Medulla oblongata (tissue), 1 donor: ENCODE results near the gene FAM135A.
A peak's percentile ranks its signal among the peaks of the same experiment; 100 is the strongest.
"Not testable (repeated sequence)": the region's sequence is repeated elsewhere in the genome, so short reads cannot be mapped to it uniquely, and the experiment has no call there.

ENCODE experiments used
- DNase-seq: peaks from one replicate; pipeline ENCODE4 v3.0.0-alpha.2; 2015; ENCODE audit errors: extremely low spot score

The FAM135A gene

GRCh38 chr6:70459699-70460098, 46.4 kb downstream of the FAM135A start:
- not testable (repeated sequence) for DNase-seq

- no peak for DNase-seq
Measured at GRCh38 chr6:70470016-70470415, 56.7 kb downstream of the FAM135A start.

- not testable (repeated sequence) for DNase-seq
Measured at GRCh38 chr6:70470510-70470909, 57.2 kb downstream of the FAM135A start.

GRCh38 chr6:70474751-70475150, 61.4 kb downstream of the FAM135A start:
- no peak for DNase-seq

GRCh38 chr6:70479236-70479635, 65.9 kb downstream of the FAM135A start:
- DNase-seq, result peak; percentile 14

GRCh38 chr6:70486638-70487037, 73.3 kb downstream of the FAM135A start:
- DNase-seq, result not testable (repeated sequence)

GRCh38 chr6:70489364-70489763, 76.1 kb downstream of the FAM135A start:
- DNase-seq, result no peak

GRCh38 chr6:70494833-70495232, 81.5 kb downstream of the FAM135A start:
- no peak for DNase-seq

GRCh38 chr6:70495790-70496189, 82.5 kb downstream of the FAM135A start:
- DNase-seq, result not testable (repeated sequence)

GRCh38 chr6:70502484-70502883, 89.2 kb downstream of the FAM135A start:
- DNase-seq, result no peak

- no peak for DNase-seq
Measured at GRCh38 chr6:70503813-70504465, 90.6 kb downstream of the FAM135A start.

GRCh38 chr6:70506321-70506720, 93.0 kb downstream of the FAM135A start:
- DNase-seq, result no peak

GRCh38 chr6:70507161-70507560, 93.9 kb downstream of the FAM135A start:
- DNase-seq, result no peak

- no peak for DNase-seq
Measured at GRCh38 chr6:70508953-70509352, 95.6 kb downstream of the FAM135A start.

GRCh38 chr6:70510600-70510999, 97.3 kb downstream of the FAM135A start:
- no peak for DNase-seq

GRCh38 chr6:70518723-70519122, 105.4 kb downstream of the FAM135A start:
- DNase-seq, result no peak

GRCh38 chr6:70520575-70520974, 107.3 kb downstream of the FAM135A start:
- DNase-seq, result no peak

- no peak for DNase-seq
Measured at GRCh38 chr6:70524721-70525286, 111.5 kb downstream of the FAM135A start.

GRCh38 chr6:70527071-70527737, 113.9 kb downstream of the FAM135A start:
- DNase-seq, result no peak

- no peak for DNase-seq
Measured at GRCh38 chr6:70530023-70530422, 116.7 kb downstream of the FAM135A start.

- DNase-seq, result no peak
Measured at GRCh38 chr6:70531133-70531532, 117.8 kb downstream of the FAM135A start.

GRCh38 chr6:70537266-70537665, 124.0 kb downstream of the FAM135A start:
- no peak for DNase-seq

GRCh38 chr6:70538376-70538775, 125.1 kb downstream of the FAM135A start:
- DNase-seq, result peak; percentile 52
